Cardiac fibroblast (primary cell): Measurements from ENCODE around the gene RAB43.

Experiments
- DNase-seq, 2 donors: peaks; one replicate each; pipeline versions ENCODE4 v3.0.0 to v3.0.0-alpha.2; 2010; ENCODE audit warnings: low read depth in 2 of 2
- H3K4me3 ChIP-seq, 2 donors: replicated peaks in 1 of 2; 1 replicate in 1 of 2; 2 replicates in 1 of 2; pipeline ENCODE4 v1.5.1; 2011; ENCODE audit warnings: low read depth in 2 of 2, low read length in 2 of 2, mild to moderate bottlenecking in 2 of 2, moderate library complexity in 1 of 2
- CTCF ChIP-seq: IDR thresholded peaks from one replicate; pipeline ENCODE4 v1.5.1; 2011; ENCODE audit warnings: low read depth, mild to moderate bottlenecking, low read length, inconsistent platforms

Gene RAB43

GRCh38 chr3:129130291-129130813 lies 8.7 kb upstream of the RAB43 start:
- TF ChIP-seq CTCF: no peak
- no peak for DNase-seq
- no peak overlapping the region for H3K4me3 ChIP-seq

- H3K4me3 ChIP-seq: no peak overlapping the region
- DNase-seq: no peak
- TF ChIP-seq CTCF: no peak
Observed at GRCh38 chr3:129128357-129129155, 7.0 kb upstream of the RAB43 start.

GRCh38 chr3:129126726-129127280 lies 5.2 kb upstream of the RAB43 start:
- H3K4me3 ChIP-seq: no peak overlapping the region
- no peak for TF ChIP-seq CTCF
- no peak for DNase-seq

- TF ChIP-seq CTCF: no peak
- DNase-seq: no peak
- H3K4me3 ChIP-seq: no peak overlapping the region
Observed at GRCh38 chr3:129123314-129124060, 1.9 kb upstream of the RAB43 start.

- DNase-seq: peak in 1 of 2 donors; percentile 24
- H3K4me3 ChIP-seq: peak overlapping the region in 1 of 2 donors; percentile 47
- TF ChIP-seq CTCF: no peak
Observed at GRCh38 chr3:129122412-129123011, 908 bp upstream of the RAB43 start.

- peak overlapping the region; percentile 77 to 82 for H3K4me3 ChIP-seq
- peak in 1 of 2 donors; percentile 39 for DNase-seq
Observed at GRCh38 chr3:129121016-129121791, 400 bp downstream of the RAB43 start.

More at GRCh38 chr3:129121016-129121791, 400 bp downstream of the RAB43 start:
- TF ChIP-seq CTCF: no peak
